ENCODE data around the gene PTGIS. TPM values are rescaled to one million over a fixed set of nuclear protein-coding genes. Genes with fewer than 3 reads are reported as not detected.

Gene PTGIS
- total RNA-seq, 1 donor from 2014 or later = 12.2 TPM

GRCh38 chr20:49460916-49461315 is 107.0 kb downstream of the PTGIS start:
- Mint-ChIP-seq H3K4me1 (ENCODE audit: unreplicated experiment) (no peaks in the 10 kb centered on the region), H3K9me3 (ENCODE audit: unreplicated experiment) (no peaks in the 10 kb centered on the region), H3K27ac (ENCODE audit: unreplicated experiment) (no peak overlapping the region), H3K4me3 (ENCODE audit: unreplicated experiment) (no peak overlapping the region), H3K27me3 (ENCODE audit: unreplicated experiment) (no peaks in the 10 kb centered on the region), H3K36me3 (ENCODE audit: low read depth, unreplicated experiment) (no peaks in the 10 kb centered on the region)
- TF ChIP-seq, protein P1, sequence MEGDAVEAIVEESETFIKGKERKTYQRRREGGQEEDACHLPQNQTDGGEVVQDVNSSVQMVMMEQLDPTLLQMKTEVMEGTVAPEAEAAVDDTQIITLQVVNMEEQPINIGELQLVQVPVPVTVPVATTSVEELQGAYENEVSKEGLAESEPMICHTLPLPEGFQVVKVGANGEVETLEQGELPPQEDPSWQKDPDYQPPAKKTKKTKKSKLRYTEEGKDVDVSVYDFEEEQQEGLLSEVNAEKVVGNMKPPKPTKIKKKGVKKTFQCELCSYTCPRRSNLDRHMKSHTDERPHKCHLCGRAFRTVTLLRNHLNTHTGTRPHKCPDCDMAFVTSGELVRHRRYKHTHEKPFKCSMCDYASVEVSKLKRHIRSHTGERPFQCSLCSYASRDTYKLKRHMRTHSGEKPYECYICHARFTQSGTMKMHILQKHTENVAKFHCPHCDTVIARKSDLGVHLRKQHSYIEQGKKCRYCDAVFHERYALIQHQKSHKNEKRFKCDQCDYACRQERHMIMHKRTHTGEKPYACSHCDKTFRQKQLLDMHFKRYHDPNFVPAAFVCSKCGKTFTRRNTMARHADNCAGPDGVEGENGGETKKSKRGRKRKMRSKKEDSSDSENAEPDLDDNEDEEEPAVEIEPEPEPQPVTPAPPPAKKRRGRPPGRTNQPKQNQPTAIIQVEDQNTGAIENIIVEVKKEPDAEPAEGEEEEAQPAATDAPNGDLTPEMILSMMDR (IDR thresholded peaks at IDR 0.05; ENCODE audit: unreplicated experiment) = no peak
- no peak for DNase-seq (ENCODE audit: low spot score)

DNA sequence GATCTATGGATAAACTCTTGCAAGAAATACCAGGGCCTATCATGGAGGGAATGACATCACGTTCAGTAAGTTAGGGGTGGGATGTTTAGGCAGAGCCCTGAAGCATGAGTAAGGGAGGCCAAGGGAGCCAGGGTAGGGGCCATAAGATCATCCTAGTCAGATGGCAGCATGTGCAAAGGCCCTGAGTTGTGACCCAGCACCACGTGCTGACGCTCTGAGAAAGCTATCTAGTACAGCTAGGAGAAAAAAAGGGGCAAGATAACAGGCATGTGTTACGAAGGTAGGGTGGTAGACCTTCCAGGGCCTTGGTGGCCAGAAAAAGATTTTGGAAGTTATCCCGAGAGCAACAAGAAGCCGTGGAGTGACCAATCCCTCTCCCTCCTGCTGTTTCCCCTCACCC is 107.8 kb downstream of the PTGIS start:
- no peaks in the 10 kb centered on the region for H3K9me3 Mint-ChIP-seq (ENCODE audit: unreplicated experiment)
- no peaks in the 10 kb centered on the region for H3K4me1 Mint-ChIP-seq (ENCODE audit: unreplicated experiment)
- no peak for DNase-seq (ENCODE audit: low spot score)
- H3K36me3 Mint-ChIP-seq (ENCODE audit: low read depth, unreplicated experiment) = no peaks in the 10 kb centered on the region
- no peak overlapping the region for H3K4me3 Mint-ChIP-seq (ENCODE audit: unreplicated experiment)
- no peaks in the 10 kb centered on the region for H3K27me3 Mint-ChIP-seq (ENCODE audit: unreplicated experiment)
- no peak overlapping the region for H3K27ac Mint-ChIP-seq (ENCODE audit: unreplicated experiment)
- TF ChIP-seq, protein P1 (IDR thresholded peaks at IDR 0.05; ENCODE audit: unreplicated experiment) = no peak

DNA sequence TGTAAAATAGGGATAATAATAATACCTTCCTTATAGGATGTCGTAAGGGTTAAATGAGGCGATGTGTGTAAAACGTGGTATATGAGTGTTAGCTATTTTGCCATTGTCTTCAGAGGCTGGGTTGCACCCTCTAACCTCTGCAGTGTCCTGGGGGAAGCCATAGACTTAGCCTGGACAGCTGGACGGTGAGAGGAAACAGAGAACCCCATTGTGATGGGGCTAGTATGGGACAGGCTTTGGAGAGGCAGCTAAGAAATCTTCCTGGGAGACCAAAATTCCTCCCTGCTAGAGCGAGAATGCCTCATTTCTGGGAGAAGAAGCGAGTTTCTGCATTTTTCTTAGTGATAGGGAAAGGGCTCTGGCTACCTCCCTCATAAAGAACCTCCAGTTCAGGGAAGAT is 108.3 kb downstream of the PTGIS start:
- TF ChIP-seq, protein P1 (IDR thresholded peaks at IDR 0.05; ENCODE audit: unreplicated experiment) = no peak
- H3K36me3 Mint-ChIP-seq (ENCODE audit: low read depth, unreplicated experiment) = no peaks in the 10 kb centered on the region
- no peaks in the 10 kb centered on the region for H3K27me3 Mint-ChIP-seq (ENCODE audit: unreplicated experiment)
- no peaks in the 10 kb centered on the region for H3K9me3 Mint-ChIP-seq (ENCODE audit: unreplicated experiment)
- no peak overlapping the region for H3K27ac Mint-ChIP-seq (ENCODE audit: unreplicated experiment)
- H3K4me3 Mint-ChIP-seq (ENCODE audit: unreplicated experiment) = no peak overlapping the region
- no peak for DNase-seq (ENCODE audit: low spot score)
- H3K4me1 Mint-ChIP-seq (ENCODE audit: unreplicated experiment) = no peaks in the 10 kb centered on the region

DNA sequence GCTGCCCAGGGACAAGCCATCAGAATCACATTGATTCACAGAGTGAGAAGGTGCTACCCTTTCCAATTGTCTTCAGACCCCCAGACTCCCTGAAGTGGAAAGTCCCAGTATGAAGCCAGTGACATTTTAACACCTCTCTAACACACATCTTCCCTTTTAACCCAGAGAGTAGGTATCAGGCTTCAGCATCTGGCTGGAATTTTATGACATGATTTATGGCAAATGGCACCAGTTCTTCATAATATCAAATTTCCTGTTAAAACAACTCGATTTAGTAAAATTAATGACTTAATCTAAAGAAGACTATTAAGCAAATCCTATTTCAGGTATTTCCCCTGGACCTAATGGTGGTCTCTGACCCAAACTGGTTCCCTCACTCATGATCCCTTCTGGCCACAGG is 110.5 kb downstream of the PTGIS start:
- H3K36me3 Mint-ChIP-seq (ENCODE audit: low read depth, unreplicated experiment) = no peaks in the 10 kb centered on the region
- TF ChIP-seq, protein P1 (IDR thresholded peaks at IDR 0.05; ENCODE audit: unreplicated experiment) = no peak
- no peak overlapping the region for H3K4me3 Mint-ChIP-seq (ENCODE audit: unreplicated experiment)
- no peaks in the 10 kb centered on the region for H3K4me1 Mint-ChIP-seq (ENCODE audit: unreplicated experiment)
- H3K27ac Mint-ChIP-seq (ENCODE audit: unreplicated experiment) = no peak overlapping the region
- no peak for DNase-seq (ENCODE audit: low spot score)
- H3K9me3 Mint-ChIP-seq (ENCODE audit: unreplicated experiment) = no peaks in the 10 kb centered on the region
- no peaks in the 10 kb centered on the region for H3K27me3 Mint-ChIP-seq (ENCODE audit: unreplicated experiment)

DNA sequence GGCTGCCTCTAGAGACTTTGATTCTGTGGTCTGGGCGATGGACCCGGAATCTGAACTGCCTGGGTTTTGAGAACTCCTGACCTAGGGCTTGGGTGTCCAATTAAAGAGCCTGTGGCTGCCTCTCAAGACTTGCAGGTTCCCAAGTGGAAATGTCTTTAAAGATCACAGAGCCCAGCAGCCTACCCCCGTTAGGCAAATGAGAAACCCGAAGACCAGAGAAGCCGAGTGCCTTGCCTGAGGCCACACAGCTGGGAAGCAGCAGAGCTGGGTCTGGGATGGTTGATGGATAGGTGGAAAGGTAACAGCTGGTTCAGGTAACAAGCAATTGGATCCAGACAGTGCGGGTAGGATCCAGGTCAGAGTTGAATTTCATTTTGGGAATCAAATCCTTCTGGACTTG is 111.3 kb downstream of the PTGIS start:
- Mint-ChIP-seq H3K27ac (ENCODE audit: unreplicated experiment) (no peak overlapping the region), H3K36me3 (ENCODE audit: low read depth, unreplicated experiment) (no peaks in the 10 kb centered on the region), H3K4me1 (ENCODE audit: unreplicated experiment) (no peaks in the 10 kb centered on the region), H3K27me3 (ENCODE audit: unreplicated experiment) (no peaks in the 10 kb centered on the region), H3K4me3 (ENCODE audit: unreplicated experiment) (no peak overlapping the region), H3K9me3 (ENCODE audit: unreplicated experiment) (no peaks in the 10 kb centered on the region)
- no peak for DNase-seq (ENCODE audit: low spot score)
- TF ChIP-seq, protein P1 (IDR thresholded peaks at IDR 0.05; ENCODE audit: unreplicated experiment) = no peak
